Common myeloid progenitor, CD34-positive (primary cell): Measurements from ENCODE around the gene TBC1D24.

Experiments
- CTCF ChIA-PET: fragments of 350-600 bp; sonication (Branson Sonifier 250); formaldehyde crosslinking; loops from one replicate; lab custom pipeline; 2021; ENCODE audit warnings: antibody characterized with exemption; lab: Charles Lee
- POLR2A ChIA-PET: fragments of 350-600 bp; sonication (Branson Sonifier 250); formaldehyde crosslinking; loops from one replicate; lab custom pipeline; 2021; ENCODE audit warnings: antibody characterized with exemption; lab: Charles Lee
- DNase-seq, 3 donors: peaks; one replicate each; pipeline versions ENCODE4 v3.0.0 to v3.0.0-alpha.2; 2013
- H3K27ac ChIP-seq, 2 experiments: 1 replicate in 1 of 2; 2 replicates in 1 of 2; pipeline ENCODE4 v1.7.0; 2013; ENCODE audit warnings: inconsistent platforms in 2 of 2, low read length in 2 of 2, mild to moderate bottlenecking in 2 of 2, low read depth in 1 of 2, moderate library complexity in 1 of 2; ENCODE audit not compliant: severe bottlenecking in 2 of 2, insufficient read depth in 1 of 2, poor library complexity in 1 of 2
- H3K27me3 ChIP-seq, 5 experiments: replicated peaks in 2 of 5; 1 replicate in 3 of 5; 2 replicates in 2 of 5; pipeline versions ENCODE4 v1.6.1 to v1.7.0; 2013; ENCODE audit warnings: low read length in 4 of 5, mild to moderate bottlenecking in 2 of 5, moderate library complexity in 2 of 5, inconsistent platforms in 1 of 5; ENCODE audit not compliant: insufficient read depth in 5 of 5, control insufficient read depth in 4 of 5
- H3K36me3 ChIP-seq, 4 experiments: 1 replicate in 2 of 4; 2 replicates in 2 of 4; pipeline versions ENCODE4 v1.6.1 to v1.7.0; 2013; ENCODE audit warnings: low read length in 3 of 4, control low read depth in 1 of 4, mild to moderate bottlenecking in 1 of 4; ENCODE audit not compliant: control insufficient read depth in 4 of 4, insufficient read depth in 4 of 4
- H3K4me1 ChIP-seq, 4 experiments: 1 replicate in 3 of 4; 2 replicates in 1 of 4; pipeline versions ENCODE4 v1.6.1 to v1.7.1; 2013; ENCODE audit warnings: low read length in 3 of 4, mild to moderate bottlenecking in 3 of 4, control low read depth in 1 of 4, inconsistent platforms in 1 of 4, moderate library complexity in 1 of 4; ENCODE audit not compliant: control insufficient read depth in 4 of 4, insufficient read depth in 4 of 4; ENCODE audit errors: control extremely low read depth in 1 of 4
- H3K4me3 ChIP-seq, 7 experiments: 1 replicate in 4 of 7; 2 replicates in 3 of 7; pipeline versions ENCODE4 v1.5.1 to v1.7.0; 2013; ENCODE audit warnings: mild to moderate bottlenecking in 7 of 7, low read length in 6 of 7, moderate library complexity in 6 of 7, inconsistent platforms in 2 of 7, low read depth in 2 of 7, control low read depth in 1 of 7; ENCODE audit not compliant: insufficient read depth in 4 of 7, control insufficient read depth in 1 of 7; ENCODE audit errors: extremely low read depth in 1 of 7
- H3K9me3 ChIP-seq, 5 experiments: 1 replicate in 4 of 5; 2 replicates in 1 of 5; pipeline versions ENCODE4 v1.6.1 to v1.7.1; 2013; ENCODE audit warnings: low read length in 4 of 5, mild to moderate bottlenecking in 2 of 5, inconsistent platforms in 1 of 5, low read depth in 1 of 5, moderate library complexity in 1 of 5; ENCODE audit not compliant: control insufficient read depth in 4 of 5, insufficient read depth in 2 of 5; ENCODE audit errors: control extremely low read depth in 1 of 5
- WGBS: methylation state at CpG from one replicate; pipeline ENCODE4 v1.1.5; 2013; ENCODE audit not compliant: insufficient coverage; 5-methylcytosine and 5-hydroxymethylcytosine counted together

TBC1D24 gene

DNA sequence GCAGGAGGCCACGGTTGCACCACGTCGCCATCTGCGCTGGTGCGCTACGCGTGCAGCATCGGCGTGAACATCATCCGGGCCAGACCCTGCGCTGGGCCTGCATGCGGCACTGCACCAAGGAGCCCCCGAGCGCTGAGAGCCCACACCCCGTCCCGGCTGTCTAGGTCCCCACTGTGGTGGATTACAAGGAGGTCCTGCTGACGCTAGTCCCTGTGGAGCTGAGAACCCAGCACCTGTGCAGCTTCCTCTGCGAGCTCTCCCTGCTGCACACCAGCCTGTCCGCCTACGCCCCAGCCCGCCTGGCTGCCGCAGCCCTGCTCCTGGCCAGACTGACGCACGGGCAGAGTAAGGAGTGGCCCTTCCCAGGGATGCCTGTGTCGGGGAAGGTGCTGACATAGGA lies 25.8 kb upstream of the TBC1D24 start:
- Histone ChIP-seq H3K9me3 (no peaks in the 10 kb centered on the region), H3K36me3 (peaks cover 16 to 84% (median 61%) of the 10 kb centered on the region in 4 experiments), H3K27ac (no peak overlapping the region), H3K4me1 (no peaks in the 10 kb centered on the region), H3K27me3 (no peaks in the 10 kb centered on the region), H3K4me3 (no peak overlapping the region)
- DNase-seq: no peak
- ChIA-PET CTCF (interaction anchor here (1.0 kb wide), 1 partner anchor 18 kb away, joined by 3 read pairs; no protein-coding TSS in a partner anchor), POLR2A (no interaction called here)
- 99% methylated on average over 25 of the region's 25 CpGs for WGBS

DNA sequence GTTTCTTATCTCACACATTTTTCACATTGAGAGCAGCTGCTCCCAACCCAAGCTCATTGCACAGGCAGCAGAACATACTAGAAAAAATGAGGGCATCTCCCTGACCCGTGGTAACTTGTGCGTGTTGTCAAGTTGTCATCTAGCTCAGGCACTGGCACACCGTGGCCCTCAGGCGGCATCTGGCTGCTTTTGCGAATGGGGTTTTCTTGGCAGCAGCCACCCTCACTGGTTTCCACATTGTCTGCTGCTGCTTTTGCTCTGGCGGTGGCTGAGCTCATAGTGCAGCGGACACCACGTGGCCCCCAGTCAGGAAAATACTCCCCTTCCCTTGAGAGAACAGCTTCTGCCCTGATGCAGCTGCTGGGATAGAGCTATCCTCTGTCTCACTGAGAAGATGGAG lies 24.4 kb upstream of the TBC1D24 start:
- no peaks in the 10 kb centered on the region for H3K27me3 ChIP-seq
- no peak for DNase-seq
- ChIA-PET POLR2A (no interaction called here), CTCF (interaction anchor here (0.6 to 1.5 kb wide), 5 partner anchors 9 to 36 kb away, joined by 3 to 4 read pairs (median 3); no protein-coding TSS in a partner anchor)
- H3K4me1 ChIP-seq: no peaks in the 10 kb centered on the region
- peaks cover 16 to 83% (median 62%) of the 10 kb centered on the region in 4 experiments for H3K36me3 ChIP-seq
- no peak overlapping the region for H3K4me3 ChIP-seq
- WGBS: 96% methylated on average over 8 of the region's 8 CpGs
- no peaks in the 10 kb centered on the region for H3K9me3 ChIP-seq
- no peak overlapping the region for H3K27ac ChIP-seq

DNA sequence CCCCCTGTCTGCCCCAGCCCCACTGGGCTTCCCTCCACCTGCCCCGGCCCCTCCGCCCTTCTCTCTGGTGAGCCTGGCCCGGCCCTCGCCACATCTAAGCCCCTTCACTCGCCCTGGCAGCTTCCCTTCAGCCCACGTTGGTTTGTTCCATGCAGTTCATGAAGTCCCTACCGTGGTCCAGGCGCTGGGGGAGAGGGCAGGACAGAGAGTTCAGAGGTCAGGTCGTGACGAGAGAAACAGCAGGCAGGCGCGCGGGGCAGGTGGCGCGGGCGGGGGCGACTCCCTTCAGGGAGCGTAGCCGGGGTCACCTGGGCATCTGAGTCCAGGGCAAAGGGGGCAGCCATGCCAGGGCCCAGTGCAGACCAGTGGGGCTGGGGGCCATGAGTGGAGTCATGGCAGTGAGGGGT lies 23.9 kb upstream of the TBC1D24 start:
- Histone ChIP-seq H3K9me3 (no peaks in the 10 kb centered on the region), H3K4me3 (no peak overlapping the region), H3K27ac (no peak overlapping the region), H3K36me3 (peaks cover 14 to 85% (median 63%) of the 10 kb centered on the region in 4 experiments), H3K27me3 (no peaks in the 10 kb centered on the region), H3K4me1 (no peaks in the 10 kb centered on the region)
- WGBS: 98% methylated on average over 17 of the region's 19 CpGs
- no peak for DNase-seq
- CTCF ChIA-PET: interaction anchor here (0.6 to 1.5 kb wide), 4 partner anchors 14 to 36 kb away, joined by 3 to 4 read pairs (median 4); no protein-coding TSS in a partner anchor
- POLR2A ChIA-PET: no interaction called here

DNA sequence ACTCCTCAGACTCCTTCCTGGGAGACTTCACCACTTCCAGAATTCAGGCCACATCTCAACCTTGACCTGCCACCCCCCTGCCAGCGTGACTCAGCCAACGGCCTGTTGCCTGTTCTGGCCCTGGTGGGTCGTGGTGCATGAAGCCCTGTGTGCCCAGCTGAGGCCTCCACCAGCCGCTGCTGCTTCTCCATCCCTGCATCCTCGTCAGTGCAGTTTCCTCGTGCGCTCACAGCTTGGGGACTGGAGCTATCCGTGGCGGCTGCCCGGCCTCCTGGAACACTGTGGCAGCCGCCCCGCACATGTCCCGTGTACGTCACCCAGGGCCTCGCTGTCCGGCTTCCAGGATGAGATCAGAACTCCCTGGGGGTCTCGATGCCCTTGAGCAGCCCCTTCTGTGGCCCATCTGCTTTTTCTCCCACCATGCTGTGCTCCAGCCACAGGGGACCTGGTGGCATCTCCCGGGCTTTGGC lies 23.0 kb upstream of the TBC1D24 start:
- POLR2A ChIA-PET: no interaction called here
- CTCF ChIA-PET: interaction anchor here (1.5 kb wide), 1 partner anchor 27 kb away, joined by 3 read pairs; no protein-coding TSS in a partner anchor

DNA sequence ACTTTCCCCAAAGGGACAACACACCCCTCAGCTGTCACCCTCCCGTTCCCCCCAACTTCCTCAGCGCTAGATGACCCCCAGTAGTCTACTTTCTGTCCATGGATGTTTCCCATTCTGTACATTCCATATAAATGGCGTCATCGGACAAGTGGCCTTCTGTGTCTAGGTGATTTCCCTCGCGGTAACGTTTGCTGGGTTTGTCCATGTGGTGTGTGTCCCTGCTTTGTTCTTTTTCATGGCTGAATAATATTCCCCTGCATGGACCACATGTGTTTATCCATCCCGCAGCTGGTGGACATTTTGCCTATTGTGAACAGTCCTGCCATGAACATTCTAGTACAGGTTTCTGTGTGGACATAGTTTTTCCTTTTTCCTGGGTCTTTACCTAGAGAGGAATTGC lies 22.3 kb upstream of the TBC1D24 start:
- H3K9me3 ChIP-seq: no peaks in the 10 kb centered on the region
- peaks cover 10 to 87% (median 66%) of the 10 kb centered on the region in 4 experiments for H3K36me3 ChIP-seq
- no peaks in the 10 kb centered on the region for H3K4me1 ChIP-seq
- ChIA-PET CTCF (interaction anchor here (1.5 kb wide), 2 partner anchors 26 to 32 kb away, joined by 3 to 4 read pairs; no protein-coding TSS in a partner anchor), POLR2A (no interaction called here)
- H3K4me3 ChIP-seq: no peak overlapping the region
- no peaks in the 10 kb centered on the region for H3K27me3 ChIP-seq
- no peak overlapping the region for H3K27ac ChIP-seq
- DNase-seq: no peak
- WGBS: 95% methylated on average over 7 of the region's 8 CpGs

More for the DNA sequence above, 23.0 kb upstream of the TBC1D24 start:
- no peaks in the 10 kb centered on the region for H3K4me1 ChIP-seq
- H3K27me3 ChIP-seq: no peaks in the 10 kb centered on the region
- no peak overlapping the region for H3K27ac ChIP-seq
- WGBS: 98% methylated on average over 18 of the region's 18 CpGs
- no peak overlapping the region for H3K4me3 ChIP-seq
- H3K36me3 ChIP-seq: peaks cover 11 to 85% (median 63%) of the 10 kb centered on the region in 4 experiments
- DNase-seq: no peak
- H3K9me3 ChIP-seq: no peaks in the 10 kb centered on the region

DNA sequence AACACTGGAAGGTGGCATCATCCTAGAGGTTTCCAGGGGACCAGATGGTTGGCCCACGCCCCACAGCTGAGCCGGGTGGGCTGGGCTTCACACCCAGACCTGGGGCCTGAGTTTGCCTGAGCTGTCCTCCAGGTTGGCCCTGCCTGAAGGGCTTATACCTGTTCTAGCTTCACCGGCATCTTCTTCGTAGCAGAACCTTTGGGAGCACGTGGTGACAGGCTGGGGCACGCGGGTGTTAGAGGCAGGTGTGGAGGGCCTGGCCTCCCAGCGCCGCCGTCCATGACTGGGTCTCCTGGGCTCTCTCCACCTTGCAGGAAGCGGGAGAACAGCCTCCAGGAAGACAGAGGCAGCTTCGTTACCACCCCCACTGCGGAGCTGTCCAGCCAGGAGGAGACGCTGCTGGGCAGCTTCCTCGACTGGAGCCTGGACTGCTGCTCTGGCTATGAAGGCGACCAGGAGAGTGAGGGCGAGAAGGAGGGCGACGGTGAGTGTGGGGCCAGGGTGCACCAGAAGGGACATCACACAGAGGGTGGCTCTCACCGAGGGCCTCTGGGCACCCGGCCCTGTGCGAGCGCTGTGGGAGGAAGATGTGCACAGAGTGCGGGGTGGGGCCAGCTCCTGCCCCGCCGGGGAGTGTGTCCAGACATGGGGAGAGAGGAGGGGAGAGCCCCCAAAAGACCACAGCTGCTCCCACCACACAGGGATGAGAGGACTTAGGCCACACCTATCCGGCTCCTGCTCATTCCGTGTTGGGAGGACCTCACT lies 19.7 kb upstream of the TBC1D24 start:
- H3K27ac ChIP-seq: no peak overlapping the region
- DNase-seq: no peak
- peaks cover 10 to 78% (median 53%) of the 10 kb centered on the region in 4 experiments for H3K36me3 ChIP-seq
- peaks cover 0 to 12% (median 10%) of the 10 kb centered on the region in 4 experiments for H3K4me1 ChIP-seq
- no peak overlapping the region for H3K4me3 ChIP-seq
- ChIA-PET POLR2A (interaction anchor here (0.8 to 1.1 kb wide), 2 partner anchors 15 to 46 kb away, joined by 3 read pairs; no protein-coding TSS in a partner anchor), CTCF (interaction anchor here (1.3 to 1.4 kb wide), 2 partner anchors 15 to 33 kb away, joined by 3 read pairs; no protein-coding TSS in a partner anchor)
- H3K27me3 ChIP-seq: no peaks in the 10 kb centered on the region
- WGBS: 91% methylated on average over 24 of the region's 28 CpGs
- no peaks in the 10 kb centered on the region for H3K9me3 ChIP-seq
